H1 (cell line): ENCODE data around the gene SHLD2.
"Not testable (repeated sequence)": the region's sequence is repeated elsewhere in the genome, so short reads cannot be mapped to it uniquely, and the experiment has no call there.

ENCODE experiments used
- POLR2A ChIP-seq, 2 experiments: IDR thresholded peaks; 1 replicate in 1 of 2; 2 replicates in 1 of 2; pipeline ENCODE4 v1.6.1; 2011; ENCODE audit warnings: low read depth in 2 of 2, low read length in 2 of 2, mild to moderate bottlenecking in 2 of 2; ENCODE audit errors: control extremely low read depth in 1 of 2
- POLR2AphosphoS5 ChIP-seq: IDR thresholded peaks from 2 replicates; pipeline ENCODE4 v1.6.1; 2011; ENCODE audit warnings: low read depth, low read length
- TF ChIP-seq, protein P1 (sequence below), 3 experiments: IDR thresholded peaks; 1 replicate in 2 of 3; 2 replicates in 1 of 3; pipeline versions ENCODE4 v1.5.1 to v1.6.1; 2011; ENCODE audit warnings: low read length in 3 of 3, mild to moderate bottlenecking in 3 of 3, inconsistent platforms in 2 of 3, low read depth in 1 of 3, moderate library complexity in 1 of 3; ENCODE audit not compliant: insufficient read depth in 1 of 3; ENCODE audit errors: control extremely low read depth in 1 of 3

DNA sequence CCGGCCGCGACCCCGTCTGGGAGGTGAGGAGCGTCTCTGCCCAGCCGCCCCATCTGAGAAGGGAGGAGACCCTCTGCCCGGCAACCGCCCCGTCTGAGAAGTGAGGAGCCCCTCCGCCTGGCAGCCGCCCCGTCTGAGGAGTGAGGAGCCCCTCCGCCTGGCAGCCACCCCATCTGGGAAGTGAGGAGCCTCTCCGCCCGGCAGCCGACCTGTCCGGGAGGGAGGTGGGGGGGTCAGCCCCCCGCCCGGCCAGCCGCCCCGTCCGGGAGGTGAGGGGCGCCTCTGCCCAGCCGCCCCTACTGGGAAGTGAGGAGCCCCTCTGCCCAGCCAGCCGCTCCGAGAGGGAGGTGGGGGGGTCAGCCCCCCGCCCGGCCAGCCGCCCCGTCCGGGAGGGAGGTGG lies 14.4 kb upstream of the SHLD2 start:
- not testable (repeated sequence) for TF ChIP-seq POLR2A (IDR thresholded peaks at IDR 0.05; ENCODE audit: control extremely low read depth in 1 of 2, low read depth in 2 of 2, low read length in 2 of 2); POLR2AphosphoS5
- TF ChIP-seq, protein P1, sequence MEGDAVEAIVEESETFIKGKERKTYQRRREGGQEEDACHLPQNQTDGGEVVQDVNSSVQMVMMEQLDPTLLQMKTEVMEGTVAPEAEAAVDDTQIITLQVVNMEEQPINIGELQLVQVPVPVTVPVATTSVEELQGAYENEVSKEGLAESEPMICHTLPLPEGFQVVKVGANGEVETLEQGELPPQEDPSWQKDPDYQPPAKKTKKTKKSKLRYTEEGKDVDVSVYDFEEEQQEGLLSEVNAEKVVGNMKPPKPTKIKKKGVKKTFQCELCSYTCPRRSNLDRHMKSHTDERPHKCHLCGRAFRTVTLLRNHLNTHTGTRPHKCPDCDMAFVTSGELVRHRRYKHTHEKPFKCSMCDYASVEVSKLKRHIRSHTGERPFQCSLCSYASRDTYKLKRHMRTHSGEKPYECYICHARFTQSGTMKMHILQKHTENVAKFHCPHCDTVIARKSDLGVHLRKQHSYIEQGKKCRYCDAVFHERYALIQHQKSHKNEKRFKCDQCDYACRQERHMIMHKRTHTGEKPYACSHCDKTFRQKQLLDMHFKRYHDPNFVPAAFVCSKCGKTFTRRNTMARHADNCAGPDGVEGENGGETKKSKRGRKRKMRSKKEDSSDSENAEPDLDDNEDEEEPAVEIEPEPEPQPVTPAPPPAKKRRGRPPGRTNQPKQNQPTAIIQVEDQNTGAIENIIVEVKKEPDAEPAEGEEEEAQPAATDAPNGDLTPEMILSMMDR (IDR thresholded peaks at IDR 0.05; ENCODE audit: control extremely low read depth in 1 of 3, insufficient read depth in 1 of 3, low read depth in 1 of 3, low read length in 3 of 3): not testable (repeated sequence)
